Fibroblast of lung (primary cell): ENCODE results near the gene GON4L. TPM values are rescaled to one million over a fixed set of nuclear protein-coding genes. Genes with fewer than 3 reads are reported as not detected.
"Not testable (repeated sequence)": the region's sequence is repeated elsewhere in the genome, so short reads cannot be mapped to it uniquely, and the experiment has no call there.

ENCODE experiments used
- DNase-seq, 2 donors: peaks; one replicate each; pipeline versions ENCODE4 v3.0.0 to v3.0.0-alpha.2; 2010; ENCODE audit warnings: low read depth in 2 of 2
- H2AFZ ChIP-seq: 2 replicates; pipeline ENCODE4 v1.5.1; 2012; ENCODE audit warnings: low read length, control low read depth, inconsistent platforms
- H3K27ac ChIP-seq: 2 replicates; pipeline ENCODE4 v1.5.1; 2011; ENCODE audit warnings: low read length, control low read depth; ENCODE audit not compliant: insufficient read depth
- H3K27me3 ChIP-seq: 2 replicates; pipeline ENCODE4 v1.5.1; 2011; ENCODE audit warnings: mild to moderate bottlenecking, low read length; ENCODE audit not compliant: control insufficient read depth, insufficient read depth
- H3K36me3 ChIP-seq: 2 replicates; pipeline ENCODE4 v1.5.1; 2011; ENCODE audit warnings: low read length; ENCODE audit not compliant: control insufficient read depth, insufficient read depth
- H3K4me1 ChIP-seq: 2 replicates; pipeline ENCODE4 v1.5.1; 2011; ENCODE audit warnings: low read length; ENCODE audit not compliant: control insufficient read depth, insufficient read depth; ENCODE audit errors: extremely low read depth
- H3K4me2 ChIP-seq: 2 replicates; pipeline ENCODE4 v1.5.1; 2011; ENCODE audit warnings: low read length, control low read depth; ENCODE audit not compliant: insufficient read depth; ENCODE audit errors: extremely low read depth
- H3K4me3 ChIP-seq, 4 experiments: fragments of 200-600 bp in 1 of 4; sonication (generic) in 1 of 4; replicated peaks in 1 of 4; 2 replicates each; pipeline ENCODE4 v1.5.1; 2011 to 2016; ENCODE audit warnings: low read length in 4 of 4, low read depth in 3 of 4, mild to moderate bottlenecking in 3 of 4, control low read depth in 2 of 4, inconsistent platforms in 1 of 4, mixed read lengths in 1 of 4; ENCODE audit not compliant: insufficient read depth in 1 of 4; ENCODE audit errors: control extremely low read depth in 1 of 4
- H3K79me2 ChIP-seq: 2 replicates; pipeline ENCODE4 v1.5.1; 2012; ENCODE audit warnings: mild to moderate bottlenecking, low read length, inconsistent platforms; ENCODE audit not compliant: control insufficient read depth, insufficient read depth
- H3K9ac ChIP-seq: 2 replicates; pipeline ENCODE4 v1.5.1; 2011; ENCODE audit warnings: mild to moderate bottlenecking, low read length, control low read depth; ENCODE audit not compliant: insufficient read depth
- H3K9me3 ChIP-seq: 2 replicates; pipeline ENCODE4 v1.5.1; 2012; ENCODE audit warnings: low read depth, low read length; ENCODE audit not compliant: control insufficient read depth, insufficient read depth
- H4K20me1 ChIP-seq: 2 replicates; pipeline ENCODE4 v1.5.1; 2011; ENCODE audit warnings: low read length; ENCODE audit not compliant: control insufficient read depth, insufficient read depth; ENCODE audit errors: extremely low read depth
- EZH2 ChIP-seq: IDR thresholded peaks from 2 replicates; pipeline ENCODE4 v1.5.1; 2012; ENCODE audit warnings: low read length, control low read depth, mild to moderate bottlenecking; ENCODE audit errors: missing control alignments
- polyA plus RNA-seq, 2 donors: library from polyadenylated mRNA; depleted of rRNA in 1 of 2; stranded (reverse) in 1 of 2; unstranded in 1 of 2; fragments of >200 nt; gene quantifications; 2 replicates each; pipeline ENCODE4 v1.2.1, GENCODE V29; 2011 to 2012; ENCODE audit warnings: missing spikeins in 1 of 2
- total RNA-seq: library from RNA; depleted of rRNA; stranded (reverse); fragments of >200 nt; gene quantifications from 2 replicates; pipeline ENCODE4 v1.2.1, GENCODE V29; 2014
- TF ChIP-seq, protein P1 (sequence below), 2 donors: IDR thresholded peaks in 1 of 2; conservative IDR thresholded peaks in 1 of 2; 1 replicate in 1 of 2; 2 replicates in 1 of 2; pipeline ENCODE4 v1.5.1; 2011 to 2012; ENCODE audit warnings: low read length in 2 of 2, control low read depth in 1 of 2, inconsistent platforms in 1 of 2, low read depth in 1 of 2, mild to moderate bottlenecking in 1 of 2

The GON4L gene
- total and polyA plus RNA-seq, 2 donors (not counting 1 experiment from before 2014, with no cell fraction given): 20.2 to 30.9 TPM

DNA sequence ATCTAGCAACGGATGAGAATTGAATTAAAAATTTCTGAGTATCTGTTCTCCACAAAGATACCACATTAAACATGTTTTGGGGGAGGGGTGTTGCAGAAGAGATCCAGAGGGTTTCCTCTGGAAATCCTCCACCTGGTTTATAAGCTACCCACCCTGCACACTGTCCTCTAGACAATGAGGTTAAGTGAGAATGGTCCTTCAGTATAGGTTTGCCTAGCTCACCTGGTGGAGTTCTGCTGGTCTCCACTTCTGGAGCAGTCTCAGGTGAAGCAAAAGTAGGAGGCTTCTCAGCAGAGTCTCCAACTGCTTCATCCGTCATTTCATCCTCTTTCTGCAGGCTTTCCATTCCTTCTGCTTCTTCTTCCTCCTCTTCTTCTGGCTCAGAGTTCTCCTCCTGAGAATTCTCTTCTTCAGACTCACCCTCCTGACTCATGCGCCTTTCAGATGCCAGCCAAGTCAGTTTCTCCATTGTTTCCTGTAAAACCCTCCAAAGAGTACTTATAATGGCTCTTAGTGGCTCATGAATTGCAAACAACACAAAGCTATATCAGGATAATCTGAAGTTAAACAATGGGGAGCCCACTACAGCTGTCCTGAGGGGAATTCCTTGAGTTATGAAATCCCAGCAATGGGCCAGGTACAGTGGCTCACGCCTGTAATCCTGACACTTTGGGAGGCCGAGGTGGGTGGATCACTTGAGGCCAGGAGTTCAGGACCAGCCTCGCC is 93.8 kb downstream of the GON4L start:
- TF ChIP-seq, protein P1, sequence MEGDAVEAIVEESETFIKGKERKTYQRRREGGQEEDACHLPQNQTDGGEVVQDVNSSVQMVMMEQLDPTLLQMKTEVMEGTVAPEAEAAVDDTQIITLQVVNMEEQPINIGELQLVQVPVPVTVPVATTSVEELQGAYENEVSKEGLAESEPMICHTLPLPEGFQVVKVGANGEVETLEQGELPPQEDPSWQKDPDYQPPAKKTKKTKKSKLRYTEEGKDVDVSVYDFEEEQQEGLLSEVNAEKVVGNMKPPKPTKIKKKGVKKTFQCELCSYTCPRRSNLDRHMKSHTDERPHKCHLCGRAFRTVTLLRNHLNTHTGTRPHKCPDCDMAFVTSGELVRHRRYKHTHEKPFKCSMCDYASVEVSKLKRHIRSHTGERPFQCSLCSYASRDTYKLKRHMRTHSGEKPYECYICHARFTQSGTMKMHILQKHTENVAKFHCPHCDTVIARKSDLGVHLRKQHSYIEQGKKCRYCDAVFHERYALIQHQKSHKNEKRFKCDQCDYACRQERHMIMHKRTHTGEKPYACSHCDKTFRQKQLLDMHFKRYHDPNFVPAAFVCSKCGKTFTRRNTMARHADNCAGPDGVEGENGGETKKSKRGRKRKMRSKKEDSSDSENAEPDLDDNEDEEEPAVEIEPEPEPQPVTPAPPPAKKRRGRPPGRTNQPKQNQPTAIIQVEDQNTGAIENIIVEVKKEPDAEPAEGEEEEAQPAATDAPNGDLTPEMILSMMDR (conservative IDR thresholded peaks at IDR 0.05 in 1 of 2, IDR thresholded peaks at IDR 0.05 in 1 of 2; ENCODE audit: low read depth in 1 of 2, low read length in 2 of 2): peak in 1 of 2 donors; percentile 1
- not testable (repeated sequence) for H3K4me2 ChIP-seq, H3K27me3 ChIP-seq, H3K4me1 ChIP-seq, H3K9ac ChIP-seq, H3K79me2 ChIP-seq, H2AFZ ChIP-seq, H4K20me1 ChIP-seq, H3K9me3 ChIP-seq, H3K27ac ChIP-seq, H3K4me3 ChIP-seq
- H3K36me3 ChIP-seq: peaks cover 12% of the 10 kb centered on the region
- peak; percentile 71 to 95 for DNase-seq

DNA sequence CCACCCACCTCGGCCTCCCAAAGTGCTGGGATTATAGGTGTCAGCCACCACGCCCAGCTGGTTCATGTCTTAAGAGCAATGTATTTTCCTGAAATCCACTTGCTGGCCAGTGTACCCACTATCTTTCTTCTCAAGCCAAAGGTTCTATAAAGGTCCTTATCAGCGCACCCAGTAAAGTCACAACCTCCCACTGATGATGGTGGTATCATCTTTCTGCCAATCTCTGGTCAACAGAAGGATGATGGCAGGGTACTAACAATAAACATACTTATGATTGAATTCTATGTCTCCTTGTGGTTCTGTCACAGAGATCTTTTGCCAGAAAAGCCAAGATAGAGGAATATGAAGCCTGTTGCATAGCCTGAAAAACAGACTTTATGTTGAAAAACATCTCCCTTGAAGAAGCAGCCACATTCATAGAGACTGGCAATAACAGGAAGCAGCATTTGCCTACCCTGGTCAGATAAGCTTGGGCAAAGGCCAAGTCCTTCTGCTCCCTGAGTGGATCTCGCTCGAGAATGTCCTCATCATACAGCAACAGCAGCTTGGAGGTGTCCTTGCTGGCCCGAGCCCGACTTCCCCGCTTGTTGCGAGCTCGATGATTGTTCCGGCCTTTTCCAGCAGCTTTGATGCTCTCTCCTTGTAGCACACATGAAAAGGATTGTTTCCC is 95.1 kb downstream of the GON4L start:
- Histone ChIP-seq H3K4me2 (no peak overlapping the region), H3K27ac (no peak overlapping the region), H3K79me2 (no peaks in the 10 kb centered on the region), H2AFZ (no peak overlapping the region), H3K9ac (no peak overlapping the region), H3K9me3 (no peaks in the 10 kb centered on the region), H3K4me3 (no peak overlapping the region), H3K4me1 (no peaks in the 10 kb centered on the region), H3K36me3 (peaks cover 14% of the 10 kb centered on the region), H4K20me1 (no peaks in the 10 kb centered on the region), H3K27me3 (no peaks in the 10 kb centered on the region)
- TF ChIP-seq, protein P1 (conservative IDR thresholded peaks at IDR 0.05 in 1 of 2, IDR thresholded peaks at IDR 0.05 in 1 of 2; ENCODE audit: low read depth in 1 of 2, low read length in 2 of 2): no peak
- no peak for TF ChIP-seq EZH2
- DNase-seq: no peak

- DNase-seq: no peak
- H3K79me2 ChIP-seq: no peaks in the 10 kb centered on the region
- no peak overlapping the region for H3K4me2 ChIP-seq
- no peak overlapping the region for H3K9ac ChIP-seq
- no peaks in the 10 kb centered on the region for H4K20me1 ChIP-seq
- H3K27me3 ChIP-seq: no peaks in the 10 kb centered on the region
- H2AFZ ChIP-seq: no peak overlapping the region
- TF ChIP-seq, protein P1 (conservative IDR thresholded peaks at IDR 0.05 in 1 of 2, IDR thresholded peaks at IDR 0.05 in 1 of 2; ENCODE audit: low read depth in 1 of 2, low read length in 2 of 2): no peak
- TF ChIP-seq EZH2: no peak
- peaks cover 11% of the 10 kb centered on the region for H3K36me3 ChIP-seq
- H3K9me3 ChIP-seq: no peaks in the 10 kb centered on the region
- H3K4me3 ChIP-seq: no peak overlapping the region
- H3K4me1 ChIP-seq: no peaks in the 10 kb centered on the region
- no peak overlapping the region for H3K27ac ChIP-seq
These were observed 96.1 kb downstream of the GON4L start for GRCh38 chr1:155760751-155761475.
